Activated T-cell treated with anti-CD3 and anti-CD28 coated beads for 24 hours (primary cell): ENCODE measurements around the gene PCDHB9.
"Not testable (repeated sequence)": the region's sequence is repeated elsewhere in the genome, so short reads cannot be mapped to it uniquely, and the experiment has no call there.

Experiments used
- DNase-seq: peaks from one replicate; pipeline ENCODE4 v3.0.0-alpha.2; 2020; ENCODE audit warnings: low read depth

The PCDHB9 gene

GRCh38 chr5:141188682-141189081 is 1.7 kb downstream of the PCDHB9 start:
- not testable (repeated sequence) for DNase-seq

GRCh38 chr5:141189131-141189530 is 2.2 kb downstream of the PCDHB9 start:
- DNase-seq: not testable (repeated sequence)

- DNase-seq: no peak
Observed at GRCh38 chr5:141192110-141192725, 5.3 kb downstream of the PCDHB9 start, which contains the start of gene PCDHB10. TSS of gene PCDHB10 (plus strand) at chr5:141192353. CDS start at chr5:141192553, 200 bp downstream.

GRCh38 chr5:141194332-141194731 is 7.4 kb downstream of the PCDHB9 start:
- not testable (repeated sequence) for DNase-seq

GRCh38 chr5:141196363-141196762 is 9.4 kb downstream of the PCDHB9 start:
- DNase-seq: no peak

GRCh38 chr5:141199359-141200235 is 12.6 kb downstream of the PCDHB9 start, which contains the start of gene PCDHB11:
TSS of gene PCDHB11 (plus strand) at chr5:141199627. CDS start at chr5:141199775, 148 bp downstream.
- DNase-seq: no peak

GRCh38 chr5:141201126-141201525 is 14.2 kb downstream of the PCDHB9 start:
- DNase-seq: not testable (repeated sequence)

- DNase-seq: not testable (repeated sequence)
Observed at GRCh38 chr5:141201646-141202045, 14.7 kb downstream of the PCDHB9 start.

GRCh38 chr5:141208478-141208877 is 21.5 kb downstream of the PCDHB9 start, which contains the start of gene PCDHB12:
TSS of gene PCDHB12 (plus strand) at chr5:141208719. CDS start at chr5:141208908, 189 bp downstream.
- no peak for DNase-seq

GRCh38 chr5:141210281-141210680 is 23.3 kb downstream of the PCDHB9 start:
- not testable (repeated sequence) for DNase-seq

GRCh38 chr5:141210849-141211248 is 23.9 kb downstream of the PCDHB9 start:
- not testable (repeated sequence) for DNase-seq

GRCh38 chr5:141213656-141214339 is 26.8 kb downstream of the PCDHB9 start, which contains the start of gene PCDHB13:
TSS of gene PCDHB13 (plus strand) at chr5:141213919. CDS start at chr5:141214124, 205 bp downstream.
- not testable (repeated sequence) for DNase-seq

- DNase-seq: not testable (repeated sequence)
Observed at GRCh38 chr5:141214583-141214982, 27.6 kb downstream of the PCDHB9 start.

GRCh38 chr5:141215504-141215903 is 28.5 kb downstream of the PCDHB9 start:
- not testable (repeated sequence) for DNase-seq

GRCh38 chr5:141216035-141216434 is 29.1 kb downstream of the PCDHB9 start:
- DNase-seq: not testable (repeated sequence)

- no peak for DNase-seq
Observed at GRCh38 chr5:141223112-141223783, 36.3 kb downstream of the PCDHB9 start, which contains the start of gene PCDHB14. TSS of gene PCDHB14 (plus strand) at chr5:141223343. CDS start at chr5:141223506, 163 bp downstream.

GRCh38 chr5:141224844-141225243 is 37.9 kb downstream of the PCDHB9 start:
- DNase-seq: not testable (repeated sequence)

GRCh38 chr5:141225421-141225820 is 38.5 kb downstream of the PCDHB9 start:
- not testable (repeated sequence) for DNase-seq

GRCh38 chr5:141234109-141234667 is 47.2 kb downstream of the PCDHB9 start:
- DNase-seq: no peak

- DNase-seq: not testable (repeated sequence)
Observed at GRCh38 chr5:141235922-141236321, 49.0 kb downstream of the PCDHB9 start.
